Endothelial cell of umbilical vein (primary cell): ENCODE data around the gene ANKUB1. TPM values are rescaled to one million over a fixed set of nuclear protein-coding genes. Genes with fewer than 3 reads are reported as not detected.

ENCODE experiments used
- BruUV-seq: library from RNA; stranded (reverse); fragments of 400-500 nt; replicated peaks from 2 replicates; lab custom pipeline; 2021; lab: Mats Ljungman, UMichigan
- CTCF ChIA-PET: fragments of 300-600, 350-600 bp; sonication (Branson Sonifier 250); formaldehyde crosslinking; loops from one replicate; lab custom pipeline; 2021; ENCODE audit warnings: antibody characterized with exemption, inconsistent platforms; lab: Charles Lee
- POLR2A ChIA-PET: fragments of 300-600, 350-600 bp; sonication (Branson Sonifier 250); formaldehyde crosslinking; loops from one replicate; lab custom pipeline; 2021; ENCODE audit warnings: antibody characterized with exemption, inconsistent platforms; lab: Charles Lee
- DNase-seq: peaks from one replicate; pipeline ENCODE4 v3.0.0-alpha.2; 2011; ENCODE audit warnings: low read depth, low spot score
- FAIRE-seq: peaks from 2 replicates; lab custom pipeline; 2011; peaks lifted over from hg19 to GRCh38; lab: Jason Lieb, UNC
- H2AFZ ChIP-seq: 2 replicates; pipeline ENCODE4 v1.6.0; 2012; ENCODE audit warnings: low read depth, low read length, control low read depth, inconsistent platforms
- H3K27ac ChIP-seq: 2 replicates; pipeline ENCODE4 v1.5.1; 2011; ENCODE audit warnings: low read depth, mild to moderate bottlenecking, control low read depth, low read length, moderate library complexity; ENCODE audit not compliant: insufficient read depth
- H3K27me3 ChIP-seq, 2 experiments: 2 replicates each; pipeline versions ENCODE4 v1.6.0 to v1.6.1; 2011; ENCODE audit warnings: low read length in 2 of 2, mixed read lengths in 1 of 2; ENCODE audit not compliant: control insufficient read depth in 2 of 2, insufficient read depth in 2 of 2
- H3K36me3 ChIP-seq, 2 experiments: 2 replicates in 1 of 2; 3 replicates in 1 of 2; pipeline ENCODE4 v1.5.1; 2011; ENCODE audit warnings: low read length in 2 of 2, mild to moderate bottlenecking in 1 of 2, moderate library complexity in 1 of 2; ENCODE audit not compliant: control insufficient read depth in 2 of 2, insufficient read depth in 2 of 2; ENCODE audit errors: extremely low read depth in 1 of 2
- H3K4me1 ChIP-seq: 3 replicates; pipeline ENCODE4 v1.5.1; 2011; ENCODE audit warnings: mild to moderate bottlenecking, low read length; ENCODE audit not compliant: control insufficient read depth, insufficient read depth; ENCODE audit errors: extremely low read depth
- H3K4me2 ChIP-seq: 2 replicates; pipeline ENCODE4 v1.6.1; 2011; ENCODE audit warnings: low read length, control low read depth, mixed read lengths; ENCODE audit not compliant: insufficient read depth
- H3K4me3 ChIP-seq, 3 experiments: fragments of 200-600 bp in 1 of 3; sonication (generic), shearing (Covaris generic) in 1 of 3; replicated peaks in 1 of 3; 2 replicates each; pipeline ENCODE4 v1.5.1; 2011 to 2016; ENCODE audit warnings: control low read depth in 3 of 3, low read length in 3 of 3, mild to moderate bottlenecking in 2 of 3, inconsistent platforms in 1 of 3, low read depth in 1 of 3, moderate library complexity in 1 of 3; ENCODE audit not compliant: insufficient read depth in 1 of 3
- H3K79me2 ChIP-seq: 2 replicates; pipeline ENCODE4 v1.6.0; 2012; ENCODE audit warnings: low read length, inconsistent platforms; ENCODE audit not compliant: control insufficient read depth, insufficient read depth
- H3K9ac ChIP-seq: replicated peaks from 2 replicates; pipeline ENCODE3; 2011; ENCODE audit warnings: low read length, control low read depth; ENCODE audit not compliant: insufficient read depth; ENCODE audit errors: extremely low read depth
- H3K9me1 ChIP-seq: replicated peaks from 3 replicates; pipeline ENCODE4 v1.6.0; 2011; ENCODE audit warnings: mild to moderate bottlenecking, low read length; ENCODE audit not compliant: control insufficient read depth, insufficient read depth; ENCODE audit errors: extremely low read depth
- H3K9me3 ChIP-seq: replicated peaks from 2 replicates; pipeline ENCODE4 v1.5.1; 2012; ENCODE audit warnings: low read length, inconsistent platforms; ENCODE audit not compliant: control insufficient read depth, insufficient read depth
- H4K20me1 ChIP-seq: replicated peaks from 2 replicates; pipeline ENCODE3; 2011; ENCODE audit warnings: mild to moderate bottlenecking, low read length; ENCODE audit not compliant: control insufficient read depth, insufficient read depth; ENCODE audit errors: extremely low read depth
- EZH2 ChIP-seq: IDR thresholded peaks from 2 replicates; pipeline ENCODE4 v1.6.1; 2012; ENCODE audit warnings: borderline replicate concordance, low read depth, mild to moderate bottlenecking, moderate library complexity, low read length, inconsistent platforms; ENCODE audit not compliant: severe bottlenecking
- FOS ChIP-seq: IDR thresholded peaks from 2 replicates; pipeline ENCODE4 v1.6.1; 2011; ENCODE audit warnings: mild to moderate bottlenecking, low read length, moderate library complexity, borderline replicate concordance; ENCODE audit not compliant: insufficient read depth
- GATA2 ChIP-seq: IDR thresholded peaks from 2 replicates; pipeline ENCODE4 v1.7.0; 2011; ENCODE audit warnings: low read depth, mild to moderate bottlenecking, moderate library complexity, mixed read lengths, low read length; ENCODE audit not compliant: insufficient read length, insufficient read depth
- JUN ChIP-seq: IDR thresholded peaks from 2 replicates; pipeline ENCODE4 v1.6.1; 2011; ENCODE audit warnings: borderline replicate concordance, low read depth; ENCODE audit not compliant: insufficient read length, insufficient read depth
- MYC ChIP-seq: IDR thresholded peaks from one replicate; pipeline ENCODE4 v1.6.1; 2011; ENCODE audit warnings: mild to moderate bottlenecking, low read depth, low read length
- POLR2A ChIP-seq: IDR thresholded peaks from 2 replicates; pipeline ENCODE4 v1.6.1; 2012; ENCODE audit warnings: low read depth, mild to moderate bottlenecking, control low read depth, low read length
- POLR2AphosphoS5 ChIP-seq: IDR thresholded peaks from 2 replicates; pipeline ENCODE4 v1.6.1; 2012; ENCODE audit warnings: low read depth, mild to moderate bottlenecking, control low read depth, low read length, moderate library complexity; ENCODE audit not compliant: insufficient read depth
- dilution Hi-C: fragments of 300-500 bp; cut with MboI; formaldehyde crosslinking; loops from one replicate; pipeline ENCODE4 v1.15.0; 2019; ENCODE audit warnings: low sequenced_read_pairs; ENCODE audit not compliant: extremely low pct_ligation_motif_present
- intact Hi-C: fragments of 100-400 bp; cut with micrococcal nuclease; formaldehyde crosslinking; loops from one replicate; pipeline ENCODE4 v1.10.0; 2022
- polyA plus RNA-seq, 4 experiments: library from polyadenylated mRNA; depleted of rRNA in 3 of 4; stranded (reverse) in 3 of 4; unstranded in 1 of 4; fragments of >200 nt; gene quantifications; 2 replicates each; pipeline versions ENCODE4 v1.2.1 to v1.2.3, GENCODE V29; 2011 to 2012; ENCODE audit warnings: missing spikeins in 1 of 4
- total RNA-seq: library from RNA; stranded (reverse); gene quantifications from 2 replicates; pipeline ENCODE4 v1.2.3, GENCODE V29; 2021
- TF ChIP-seq, protein P1 (sequence below): IDR thresholded peaks from 2 replicates; pipeline ENCODE4 v1.6.1; 2011; ENCODE audit not compliant: insufficient read depth, insufficient read length
- TF ChIP-seq, protein P2 (sequence below), 2 donors: IDR thresholded peaks; 1 replicate in 1 of 2; 2 replicates in 1 of 2; pipeline ENCODE4 v1.5.1; 2011; ENCODE audit warnings: low read length in 2 of 2, mild to moderate bottlenecking in 2 of 2, moderate library complexity in 2 of 2, control low read depth in 1 of 2, inconsistent platforms in 1 of 2, low read depth in 1 of 2; ENCODE audit not compliant: insufficient read depth in 1 of 2; ENCODE audit errors: extremely low read depth in 1 of 2

ANKUB1 gene
- total and polyA plus RNA-seq, 2 donors (not counting 3 experiments of a cell fraction or from before 2014, with no cell fraction given) = not detected

DNA sequence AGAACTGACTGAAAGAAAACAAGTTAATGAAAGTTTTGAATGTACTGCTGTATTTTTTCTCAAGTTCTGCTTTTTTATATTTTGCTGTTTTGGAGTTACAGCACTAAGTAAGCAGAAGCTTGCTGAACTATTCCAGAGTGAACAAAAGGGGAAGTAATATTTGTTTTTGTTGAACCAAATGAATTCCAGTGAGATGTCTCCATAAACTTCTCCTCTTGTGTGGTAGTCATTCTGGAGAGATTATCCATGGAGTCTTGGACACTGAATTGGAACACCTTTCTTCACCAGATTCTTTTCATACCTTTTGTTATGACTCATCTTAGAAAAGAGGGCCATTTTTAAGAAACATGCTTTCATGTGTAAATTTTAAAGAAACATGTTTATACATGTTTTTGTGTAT, 8.8 kb downstream of the ANKUB1 start:
- H3K4me1 ChIP-seq = peaks cover 8% of the 10 kb centered on the region
- peak; percentile 33 for DNase-seq
- H3K79me2 ChIP-seq = no peaks in the 10 kb centered on the region
- ChIA-PET CTCF (interaction anchor here (0.7 to 2.9 kb wide), 2 partner anchors 12 to 24 kb away, joined by 3 to 24 read pairs; no protein-coding TSS in a partner anchor), POLR2A (no interaction called here)
- no TSS peak for BruUV-seq
- TF ChIP-seq POLR2A (no peak), JUN (peak; percentile 38), FOS (peak; percentile 23)
- TF ChIP-seq, protein P1, sequence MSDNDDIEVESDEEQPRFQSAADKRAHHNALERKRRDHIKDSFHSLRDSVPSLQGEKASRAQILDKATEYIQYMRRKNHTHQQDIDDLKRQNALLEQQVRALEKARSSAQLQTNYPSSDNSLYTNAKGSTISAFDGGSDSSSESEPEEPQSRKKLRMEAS = no peak
- intact Hi-C loops = no loop called here
- no peaks in the 10 kb centered on the region for H3K9me3 ChIP-seq
- H4K20me1 ChIP-seq = no peaks in the 10 kb centered on the region
- no peaks in the 10 kb centered on the region for H3K36me3 ChIP-seq
- dilution Hi-C loops = no loop called here
- H3K27me3 ChIP-seq = peaks cover 0 to 3% of the 10 kb centered on the region in 2 experiments
- peak; percentile 28 for FAIRE-seq
- no peak overlapping the region for H3K27ac ChIP-seq
- no peak overlapping the region for H3K9ac ChIP-seq
- H2AFZ ChIP-seq = peak overlapping the region; percentile 54
- H3K4me2 ChIP-seq = peak overlapping the region; percentile 2
- H3K4me3 ChIP-seq = no peak overlapping the region
- H3K9me1 ChIP-seq = no peaks in the 10 kb centered on the region

DNA sequence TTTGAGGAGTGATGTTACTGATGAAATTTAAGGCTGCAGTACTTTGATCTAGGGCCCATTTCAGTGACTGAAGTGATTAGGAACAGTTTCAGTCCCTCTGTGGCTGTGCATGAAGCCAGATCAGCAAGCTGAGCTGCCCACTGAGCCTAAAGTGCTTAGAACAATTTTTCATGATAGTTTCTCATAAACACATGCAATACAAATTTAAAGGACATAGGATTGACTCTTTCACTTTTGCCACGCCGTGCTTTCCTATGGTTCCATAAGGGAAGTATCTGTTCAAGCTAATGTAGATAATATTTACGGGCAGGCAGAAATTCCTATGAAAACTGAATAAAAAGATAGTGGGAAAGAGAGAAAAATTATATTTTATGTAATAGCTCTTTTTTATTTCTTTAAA, 10.6 kb downstream of the ANKUB1 start:
- Histone ChIP-seq H3K4me3 (no peak overlapping the region), H3K4me2 (no peak overlapping the region), H3K36me3 (no peaks in the 10 kb centered on the region), H3K9ac (no peak overlapping the region), H2AFZ (no peak overlapping the region), H3K4me1 (peaks cover 8% of the 10 kb centered on the region), H3K9me3 (no peaks in the 10 kb centered on the region), H3K27ac (no peak overlapping the region), H3K27me3 (no peaks in the 10 kb centered on the region), H4K20me1 (no peaks in the 10 kb centered on the region), H3K9me1 (no peaks in the 10 kb centered on the region), H3K79me2 (no peaks in the 10 kb centered on the region)
- TF ChIP-seq JUN = no peak
- TF ChIP-seq, protein P1 = no peak
- TF ChIP-seq GATA2 = no peak
- TF ChIP-seq, protein P2, sequence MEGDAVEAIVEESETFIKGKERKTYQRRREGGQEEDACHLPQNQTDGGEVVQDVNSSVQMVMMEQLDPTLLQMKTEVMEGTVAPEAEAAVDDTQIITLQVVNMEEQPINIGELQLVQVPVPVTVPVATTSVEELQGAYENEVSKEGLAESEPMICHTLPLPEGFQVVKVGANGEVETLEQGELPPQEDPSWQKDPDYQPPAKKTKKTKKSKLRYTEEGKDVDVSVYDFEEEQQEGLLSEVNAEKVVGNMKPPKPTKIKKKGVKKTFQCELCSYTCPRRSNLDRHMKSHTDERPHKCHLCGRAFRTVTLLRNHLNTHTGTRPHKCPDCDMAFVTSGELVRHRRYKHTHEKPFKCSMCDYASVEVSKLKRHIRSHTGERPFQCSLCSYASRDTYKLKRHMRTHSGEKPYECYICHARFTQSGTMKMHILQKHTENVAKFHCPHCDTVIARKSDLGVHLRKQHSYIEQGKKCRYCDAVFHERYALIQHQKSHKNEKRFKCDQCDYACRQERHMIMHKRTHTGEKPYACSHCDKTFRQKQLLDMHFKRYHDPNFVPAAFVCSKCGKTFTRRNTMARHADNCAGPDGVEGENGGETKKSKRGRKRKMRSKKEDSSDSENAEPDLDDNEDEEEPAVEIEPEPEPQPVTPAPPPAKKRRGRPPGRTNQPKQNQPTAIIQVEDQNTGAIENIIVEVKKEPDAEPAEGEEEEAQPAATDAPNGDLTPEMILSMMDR (IDR thresholded peaks at IDR 0.05; ENCODE audit: extremely low read depth in 1 of 2, insufficient read depth in 1 of 2, low read depth in 1 of 2, low read length in 2 of 2) = no peak
- TF ChIP-seq FOS = no peak
- TF ChIP-seq EZH2 = no peak
- no peak for TF ChIP-seq POLR2AphosphoS5
- no peak for TF ChIP-seq POLR2A
- no peak for TF ChIP-seq MYC
- no peak for FAIRE-seq
- dilution Hi-C loops (no loop called here), intact Hi-C loops (no loop called here)
- no peak for DNase-seq
- ChIA-PET POLR2A (no interaction called here), CTCF (interaction anchor here (1.0 to 2.9 kb wide), 5 partner anchors 10 to 287 kb away, joined by 3 to 24 read pairs (median 5); no protein-coding TSS in a partner anchor)
- BruUV-seq = no TSS peak
